ENCODE data around the gene CTNND2.
"Not testable (repeated sequence)": the region's sequence is repeated elsewhere in the genome, so short reads cannot be mapped to it uniquely, and the experiment has no call there.

Gene CTNND2

GRCh38 chr5:11329679-11330078, 574.6 kb downstream of the CTNND2 start:
- no peak for DNase-seq (ENCODE audit: extremely low read depth, insufficient read length)
- Histone ChIP-seq H3K36me3 (ENCODE audit: control insufficient read depth, insufficient read depth, low read length) (no peaks in the 10 kb centered on the region), H3K27me3 (replicated peaks; ENCODE audit: control insufficient read depth, insufficient read depth, low read length) (no peaks in the 10 kb centered on the region), H3K4me3 (replicated peaks; ENCODE audit: low read depth, low read length) (no peak overlapping the region)
- no peak for TF ChIP-seq CTCF (IDR thresholded peaks at IDR 0.05; ENCODE audit: insufficient read depth, low read length, poor library complexity, severe bottlenecking)

- TF ChIP-seq CTCF (IDR thresholded peaks at IDR 0.05; ENCODE audit: insufficient read depth, low read length, poor library complexity, severe bottlenecking) = no peak
- Histone ChIP-seq H3K4me3 (replicated peaks; ENCODE audit: low read depth, low read length) (no peak overlapping the region), H3K27me3 (replicated peaks; ENCODE audit: control insufficient read depth, insufficient read depth, low read length) (no peaks in the 10 kb centered on the region), H3K36me3 (ENCODE audit: control insufficient read depth, insufficient read depth, low read length) (no peaks in the 10 kb centered on the region)
- no peak for DNase-seq (ENCODE audit: extremely low read depth, insufficient read length)
These were observed 579.5 kb downstream of the CTNND2 start for GRCh38 chr5:11324521-11325289.

GRCh38 chr5:11323761-11324160, 580.5 kb downstream of the CTNND2 start:
- H3K4me3 ChIP-seq (replicated peaks; ENCODE audit: low read depth, low read length) = no peak overlapping the region
- H3K36me3 ChIP-seq (ENCODE audit: control insufficient read depth, insufficient read depth, low read length) = no peaks in the 10 kb centered on the region
- no peak for DNase-seq (ENCODE audit: extremely low read depth, insufficient read length)
- no peak for TF ChIP-seq CTCF (IDR thresholded peaks at IDR 0.05; ENCODE audit: insufficient read depth, low read length, poor library complexity, severe bottlenecking)
- no peaks in the 10 kb centered on the region for H3K27me3 ChIP-seq (replicated peaks; ENCODE audit: control insufficient read depth, insufficient read depth, low read length)

- H3K27me3 ChIP-seq (replicated peaks; ENCODE audit: control insufficient read depth, insufficient read depth, low read length) = no peaks in the 10 kb centered on the region
- no peaks in the 10 kb centered on the region for H3K36me3 ChIP-seq (ENCODE audit: control insufficient read depth, insufficient read depth, low read length)
- no peak for DNase-seq (ENCODE audit: extremely low read depth, insufficient read length)
- no peak overlapping the region for H3K4me3 ChIP-seq (replicated peaks; ENCODE audit: low read depth, low read length)
- TF ChIP-seq CTCF (IDR thresholded peaks at IDR 0.05; ENCODE audit: insufficient read depth, low read length, poor library complexity, severe bottlenecking) = no peak
These were observed 582.1 kb downstream of the CTNND2 start for GRCh38 chr5:11322133-11322532.

GRCh38 chr5:11319836-11320580, 584.2 kb downstream of the CTNND2 start:
- Histone ChIP-seq H3K4me3 (replicated peaks; ENCODE audit: low read depth, low read length) (no peak overlapping the region), H3K36me3 (ENCODE audit: control insufficient read depth, insufficient read depth, low read length) (no peaks in the 10 kb centered on the region), H3K27me3 (replicated peaks; ENCODE audit: control insufficient read depth, insufficient read depth, low read length) (no peaks in the 10 kb centered on the region)
- TF ChIP-seq CTCF (IDR thresholded peaks at IDR 0.05; ENCODE audit: insufficient read depth, low read length, poor library complexity, severe bottlenecking) = no peak
- DNase-seq (ENCODE audit: extremely low read depth, insufficient read length) = no peak

- H3K4me3 ChIP-seq (replicated peaks; ENCODE audit: low read depth, low read length); H3K36me3 ChIP-seq (ENCODE audit: control insufficient read depth, insufficient read depth, low read length); DNase-seq (ENCODE audit: extremely low read depth, insufficient read length); H3K27me3 ChIP-seq (replicated peaks; ENCODE audit: control insufficient read depth, insufficient read depth, low read length): not testable (repeated sequence)
These were observed 590.6 kb downstream of the CTNND2 start for GRCh38 chr5:11313694-11314093.
